ENCODE data around the gene LRCH3. TPM values are rescaled to one million over a fixed set of nuclear protein-coding genes. Genes with fewer than 3 reads are reported as not detected.

Gene LRCH3
- total RNA-seq, 1 experiment from 2014 or later = 63.6 TPM

- TF ChIP-seq ZNF281 (CRISPR knock-in tag; IDR thresholded peaks at IDR 0.05) (peak; percentile 22; the same call in 1 of the 2 replicates), AFF4 (CRISPR knock-in tag; IDR thresholded peaks at IDR 0.05; ENCODE audit: borderline replicate concordance) (peak; percentile 91; the same call in 1 of the 2 replicates), HMGA2 (CRISPR knock-in tag; IDR thresholded peaks at IDR 0.05) (no peak), ZBTB43 (CRISPR knock-in tag; IDR thresholded peaks at IDR 0.05) (no peak; the same call in 1 of the 2 replicates), EMX1 (CRISPR knock-in tag; IDR thresholded peaks at IDR 0.05) (no peak), ZNF317 (CRISPR knock-in tag; IDR thresholded peaks at IDR 0.05; ENCODE audit: borderline replicate concordance, low read depth) (no peak), CBFB (CRISPR knock-in tag; IDR thresholded peaks at IDR 0.05; ENCODE audit: low read depth) (peak; percentile 95), ZNF121 (CRISPR knock-in tag; IDR thresholded peaks at IDR 0.05) (no peak), TEAD1 (CRISPR knock-in tag; IDR thresholded peaks at IDR 0.05) (peak; percentile 84), SOX15 (CRISPR knock-in tag; IDR thresholded peaks at IDR 0.05) (no peak), ZNF512 (CRISPR knock-in tag; IDR thresholded peaks at IDR 0.05; ENCODE audit: borderline replicate concordance) (no peak), GABPB1 (CRISPR knock-in tag; IDR thresholded peaks at IDR 0.05) (peak; percentile 56; the same call in 1 of the 2 replicates), ZNF423 (CRISPR knock-in tag; IDR thresholded peaks at IDR 0.05) (no peak), ETV6 (CRISPR knock-in tag; IDR thresholded peaks at IDR 0.05) (peak; percentile 76), ZNF219 (CRISPR knock-in tag; IDR thresholded peaks at IDR 0.05; ENCODE audit: borderline replicate concordance) (no peak), E2F1 (CRISPR knock-in tag; IDR thresholded peaks at IDR 0.05) (no peak), PRRX2 (CRISPR knock-in tag; IDR thresholded peaks at IDR 0.05) (no peak), JAZF1 (CRISPR knock-in tag; IDR thresholded peaks at IDR 0.05) (no peak), NFE2L1 (CRISPR knock-in tag; IDR thresholded peaks at IDR 0.05) (no peak; the same call in 1 of the 2 replicates), CREM (CRISPR knock-in tag; IDR thresholded peaks at IDR 0.05) (peak; percentile 73; the same call in 1 of the 2 replicates), ZNF263 (CRISPR knock-in tag; IDR thresholded peaks at IDR 0.05; ENCODE audit: low read depth) (no peak), OVOL2 (CRISPR knock-in tag; IDR thresholded peaks at IDR 0.05; ENCODE audit: borderline replicate concordance) (no peak), MLX (CRISPR knock-in tag; IDR thresholded peaks at IDR 0.05) (no peak), NFATC4 (CRISPR knock-in tag; IDR thresholded peaks at IDR 0.05) (peak; percentile 40; the same call in 1 of the 2 replicates), ATF6 (CRISPR knock-in tag; IDR thresholded peaks at IDR 0.05) (no peak), ZMAT4 (CRISPR knock-in tag; IDR thresholded peaks at IDR 0.05) (no peak)
These were observed at the start of gene LRCH3 (continued) for GRCh38 chr3:197791113-197791891.

Data from WTC11 (cell line).